SK-N-SH (cell line): ENCODE data around the gene PEMT.

Experiments used
- CTCF ChIP-seq: fragments of 200-600 bp; sonication (generic); IDR thresholded peaks from 2 replicates; pipeline ENCODE4 v1.6.1; 2017; ENCODE audit warnings: antibody characterized with exemption, mild to moderate bottlenecking, moderate library complexity
- EP300 ChIP-seq, 2 experiments: IDR thresholded peaks; 2 replicates each; pipeline versions ENCODE4 v1.4.0 to v1.6.1; 2012; ENCODE audit warnings: borderline replicate concordance in 1 of 2, low read depth in 1 of 2, low read length in 1 of 2
- FOXM1 ChIP-seq: IDR thresholded peaks from 2 replicates; pipeline ENCODE4 v1.4.0; 2012; ENCODE audit warnings: low read depth, mild to moderate bottlenecking
- GABPA ChIP-seq: IDR thresholded peaks from 2 replicates; pipeline ENCODE4 v1.4.0; 2012; ENCODE audit warnings: low read depth, mild to moderate bottlenecking
- MXI1 ChIP-seq: IDR thresholded peaks from 2 replicates; pipeline ENCODE4 v1.6.1; 2012; ENCODE audit warnings: mild to moderate bottlenecking, low read depth, low read length, improper control_type of control experiment
- REST ChIP-seq: IDR thresholded peaks from 2 replicates; pipeline ENCODE4 v1.6.1; 2012; ENCODE audit warnings: mild to moderate bottlenecking, low read depth, low read length, moderate library complexity
- SMC3 ChIP-seq: IDR thresholded peaks from 2 replicates; pipeline ENCODE4 v1.6.1; 2012; ENCODE audit warnings: low read depth, low read length, improper control_type of control experiment
- TAF1 ChIP-seq: IDR thresholded peaks from 2 replicates; pipeline ENCODE4 v1.6.1; 2012; ENCODE audit warnings: low read depth, mild to moderate bottlenecking, low read length, moderate library complexity, borderline replicate concordance
- USF1 ChIP-seq: IDR thresholded peaks from 2 replicates; pipeline ENCODE4 v1.4.0; 2012; ENCODE audit warnings: low read depth, borderline replicate concordance
- YY1 ChIP-seq: IDR thresholded peaks from 2 replicates; pipeline ENCODE4 v1.4.0; 2012; ENCODE audit warnings: low read depth, mild to moderate bottlenecking

GRCh38 chr17:17505151-17505550 is 86.4 kb downstream of the PEMT start:
- TF ChIP-seq REST (no peak), CTCF (no peak), FOXM1 (no peak), YY1 (no peak), SMC3 (no peak), TAF1 (no peak), USF1 (no peak), EP300 (IDR thresholded peaks at IDR 0.05; ENCODE audit: borderline replicate concordance in 1 of 2, low read depth in 1 of 2, low read length in 1 of 2) (no peak), GABPA (no peak), MXI1 (no peak)
